Measurements from ENCODE around the gene CLK4. TPM values are rescaled to one million over a fixed set of nuclear protein-coding genes. Genes with fewer than 3 reads are reported as not detected.

CLK4 gene
- total RNA-seq, 1 experiment from 2014 or later: 9.8 TPM

DNA sequence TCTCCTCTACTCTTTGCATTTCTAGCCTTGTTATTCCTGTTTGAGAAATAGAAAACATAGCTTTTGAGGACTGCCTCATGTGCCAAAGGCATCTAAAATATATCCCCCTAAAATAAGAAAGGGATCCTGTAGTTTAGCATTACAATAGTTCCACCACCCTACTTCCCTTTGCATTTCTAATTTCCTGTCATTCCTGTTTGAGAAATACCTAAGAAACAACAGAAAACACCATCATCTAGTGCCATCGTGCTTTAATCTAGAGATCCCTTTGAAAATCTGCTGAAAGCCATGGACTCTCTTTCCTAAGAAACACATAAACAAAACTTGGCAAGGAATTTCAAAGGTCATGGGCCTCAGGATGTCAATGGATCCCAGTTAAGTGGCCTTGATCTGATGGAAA lies 7.5 kb downstream of the CLK4 start:
- ATAC-seq (no peak), DNase-seq (ENCODE audit: low read depth, low spot score) (no peak)
- POLR2A ChIA-PET: no interaction called here

More for the DNA sequence above, 7.5 kb downstream of the CLK4 start:
- H3K9ac ChIP-seq (ENCODE audit: low read length): no peak overlapping the region
- TF ChIP-seq SRF (IDR thresholded peaks at IDR 0.05; ENCODE audit: low read depth): no peak
- no peak for TF ChIP-seq TCF7L2 (IDR thresholded peaks at IDR 0.05; ENCODE audit: borderline replicate concordance, extremely low read depth, insufficient read depth, insufficient read length)
- TF ChIP-seq EZH2 (IDR thresholded peaks at IDR 0.05): no peak
- no peak for TF ChIP-seq YY1 (IDR thresholded peaks at IDR 0.05; ENCODE audit: extremely low read depth, insufficient replicate concordance, low read depth, low read length)
- no peak for TF ChIP-seq POLR2A (IDR thresholded peaks at IDR 0.05; ENCODE audit: borderline replicate concordance, extremely low read depth, insufficient read depth, insufficient read length)
- no peak for TF ChIP-seq ELF1 (IDR thresholded peaks at IDR 0.05; ENCODE audit: borderline replicate concordance, low read depth)
- TF ChIP-seq FOSL1 (IDR thresholded peaks at IDR 0.05; ENCODE audit: low read depth): no peak
- no peak for TF ChIP-seq MAX (IDR thresholded peaks at IDR 0.05)
- TF ChIP-seq CBX3 (IDR thresholded peaks at IDR 0.05; ENCODE audit: low read depth): no peak
- TF ChIP-seq ZFX (IDR thresholded peaks at IDR 0.05): no peak
- TF ChIP-seq, protein P1, sequence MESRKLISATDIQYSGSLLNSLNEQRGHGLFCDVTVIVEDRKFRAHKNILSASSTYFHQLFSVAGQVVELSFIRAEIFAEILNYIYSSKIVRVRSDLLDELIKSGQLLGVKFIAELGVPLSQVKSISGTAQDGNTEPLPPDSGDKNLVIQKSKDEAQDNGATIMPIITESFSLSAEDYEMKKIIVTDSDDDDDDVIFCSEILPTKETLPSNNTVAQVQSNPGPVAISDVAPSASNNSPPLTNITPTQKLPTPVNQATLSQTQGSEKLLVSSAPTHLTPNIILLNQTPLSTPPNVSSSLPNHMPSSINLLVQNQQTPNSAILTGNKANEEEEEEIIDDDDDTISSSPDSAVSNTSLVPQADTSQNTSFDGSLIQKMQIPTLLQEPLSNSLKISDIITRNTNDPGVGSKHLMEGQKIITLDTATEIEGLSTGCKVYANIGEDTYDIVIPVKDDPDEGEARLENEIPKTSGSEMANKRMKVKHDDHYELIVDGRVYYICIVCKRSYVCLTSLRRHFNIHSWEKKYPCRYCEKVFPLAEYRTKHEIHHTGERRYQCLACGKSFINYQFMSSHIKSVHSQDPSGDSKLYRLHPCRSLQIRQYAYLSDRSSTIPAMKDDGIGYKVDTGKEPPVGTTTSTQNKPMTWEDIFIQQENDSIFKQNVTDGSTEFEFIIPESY (IDR thresholded peaks at IDR 0.05; ENCODE audit: extremely low read depth, insufficient replicate concordance, low read length): no peak
- no peak for TF ChIP-seq EGR1 (IDR thresholded peaks at IDR 0.05; ENCODE audit: low read depth)
- no peak for TF ChIP-seq POLR2AphosphoS5 (IDR thresholded peaks at IDR 0.05; ENCODE audit: low read depth, low read length)
- TF ChIP-seq, protein P2, sequence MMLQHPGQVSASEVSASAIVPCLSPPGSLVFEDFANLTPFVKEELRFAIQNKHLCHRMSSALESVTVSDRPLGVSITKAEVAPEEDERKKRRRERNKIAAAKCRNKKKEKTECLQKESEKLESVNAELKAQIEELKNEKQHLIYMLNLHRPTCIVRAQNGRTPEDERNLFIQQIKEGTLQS (IDR thresholded peaks at IDR 0.05): no peak
- no peak for TF ChIP-seq CEBPB (IDR thresholded peaks at IDR 0.05; ENCODE audit: low read depth)
- TF ChIP-seq ZNF274 (IDR thresholded peaks at IDR 0.05; ENCODE audit: low read depth, low read length): no peak
- TF ChIP-seq REST (IDR thresholded peaks at IDR 0.05; ENCODE audit: low read depth): no peak
- TF ChIP-seq EZH2phosphoT487 (IDR thresholded peaks at IDR 0.05; ENCODE audit: borderline replicate concordance): no peak
- TF ChIP-seq SIN3A (IDR thresholded peaks at IDR 0.05; ENCODE audit: low read depth): no peak
- TF ChIP-seq JUND (IDR thresholded peaks at IDR 0.05): no peak
- peaks cover 0 to under 1% of the 10 kb centered on the region in 2 experiments; a peak in 2 of 4 replicates for H3K4me1 ChIP-seq (ENCODE audit: control insufficient read depth in 1 of 2, insufficient read depth in 2 of 2, low read length in 2 of 2)
- ChIA-PET RAD21 (ENCODE audit: low non-redundant PET in 1 of 2, low total read pairs in 2 of 2, uncharacterized antibody in 2 of 2, unreplicated experiment in 2 of 2) (no interaction called here), CTCF (no interaction called here)
- intact Hi-C loops (cut with micrococcal nuclease): no loop called here
- no peaks in the 10 kb centered on the region for H3K9me3 ChIP-seq (ENCODE audit: control insufficient read depth in 1 of 2, insufficient read depth in 1 of 2, low read depth in 1 of 2, low read length in 2 of 2)
- H2AFZ ChIP-seq (ENCODE audit: low read depth, low read length, poor library complexity, severe bottlenecking): no peak overlapping the region
- no peak overlapping the region for H3K27ac ChIP-seq (ENCODE audit: low read depth, low read length)
- peaks cover 55% of the 10 kb centered on the region for H3K79me2 ChIP-seq (ENCODE audit: insufficient read depth, low read length)
- BruUV-seq (replicated peaks): no TSS peak
- no peaks in the 10 kb centered on the region; the same call in 1 of the 2 replicates for H4K20me1 ChIP-seq (ENCODE audit: insufficient read depth)
- H3K27me3 ChIP-seq (ENCODE audit: insufficient read depth, low read length): no peaks in the 10 kb centered on the region
- no peak overlapping the region for H3K4me2 ChIP-seq (ENCODE audit: low read length)
- peaks cover 60 to 63% of the 10 kb centered on the region in 2 experiments for H3K36me3 ChIP-seq (ENCODE audit: control insufficient read depth in 1 of 2, insufficient read depth in 2 of 2, low read length in 2 of 2)
- H3K4me3 ChIP-seq (replicated peaks in 1 of 2; ENCODE audit: low read depth in 1 of 2, low read length in 2 of 2): no peak overlapping the region
- no peaks in the 10 kb centered on the region for H3K9me2 ChIP-seq (ENCODE audit: insufficient read depth)
